Psoas muscle (tissue), 8 donors: ENCODE measurements around the gene CCR2. TPM values are rescaled to one million over a fixed set of nuclear protein-coding genes. Genes with fewer than 3 reads are reported as not detected.
"Not testable (repeated sequence)": the region's sequence is repeated elsewhere in the genome, so short reads cannot be mapped to it uniquely, and the experiment has no call there.

Experiments
- ATAC-seq, 4 donors: fragments of 200-7000 bp; cut with Tn5 transposase; one replicate each; pipeline ENCODE4 v1.9.1; 2020; ENCODE audit warnings: moderate library complexity in 3 of 4, mild to moderate bottlenecking in 2 of 4
- DNase-seq, 2 donors: peaks; one replicate each; pipeline ENCODE4 v3.0.0-alpha.2; 2020
- H3K27ac ChIP-seq: fragments of 200-600 bp; one replicate; pipeline ENCODE4 v1.8.0; 2022
- H3K27me3 ChIP-seq, 3 donors: fragments of 200-600 bp in 1 of 3; one replicate each; pipeline versions ENCODE4 v1.6.1 to v1.8.0; 2013 to 2022; ENCODE audit warnings: low read length in 2 of 3, mild to moderate bottlenecking in 2 of 3, moderate library complexity in 1 of 3; ENCODE audit not compliant: insufficient read depth in 3 of 3
- H3K36me3 ChIP-seq, 2 donors: fragments of 200-600 bp in 1 of 2; one replicate each; pipeline versions ENCODE4 v1.6.1 to v1.8.0; 2013 to 2022; ENCODE audit warnings: low read depth in 1 of 2, mild to moderate bottlenecking in 1 of 2, moderate library complexity in 1 of 2; ENCODE audit not compliant: insufficient read depth in 1 of 2
- H3K4me1 ChIP-seq: fragments of 200-600 bp; one replicate; pipeline ENCODE4 v1.8.0; 2022
- H3K4me3 ChIP-seq: fragments of 200-600 bp; one replicate; pipeline ENCODE4 v1.8.0; 2022; ENCODE audit warnings: mild to moderate bottlenecking
- H3K9me3 ChIP-seq: fragments of 200-600 bp; one replicate; pipeline ENCODE4 v1.8.0; 2022
- CTCF ChIP-seq: fragments of 200-600 bp; IDR thresholded peaks from one replicate; pipeline ENCODE4 v1.8.0; 2022; ENCODE audit warnings: antibody characterized with exemption
- WGBS, 3 donors: extraction: QIAGEN DNeasy Blood & Tissue Kit; methylation state at CpG; one replicate each; pipeline versions ENCODE4 v1.1.6 to v1.1.7; 2013; 5-methylcytosine and 5-hydroxymethylcytosine counted together
- intact Hi-C, 2 donors: fragments of 100-400 bp; cut with DNase I; formaldehyde crosslinking; loops; one replicate each; pipeline versions ENCODE4 v1.11.0 to v1.14.2; 2022
- polyA plus RNA-seq, 3 donors: library from polyadenylated mRNA; stranded (reverse); fragments of 200-250 nt; gene quantifications; one replicate each; pipeline ENCODE4 v1.2.3, GENCODE V29; 2013
- total RNA-seq, 4 donors: library from RNA; stranded (reverse); fragmentation: NEBNext Ultra II Directional in 2 of 4; extraction: Animal tissue kit (Norgen Biotek cat#: 25700) in 2 of 4; gene quantifications; one replicate each; pipeline versions ENCODE4 v1.2.1 to v1.2.4, GENCODE V29; 2021 to 2023
- donor health status: healthy with polysubstance abuse.
- donor health status: DM: no; HTN: no; CAD: no; lungs with moderate emphysema.
- donor health status: Bipolar disorder and iron deficiency.
- donor health status: healthy.
- donor health status: DM: yes; HTN: yes; CAD: no.
- donor health status: DM: no; HTN: no; CAD: no.
- donor health status: DM: no; HTN: no; CAD: no.
- donor health status: DM: yes; HTN: yes; CAD: no.

CCR2 gene
- total and polyA plus RNA-seq, 7 donors: 0.10 to 1.0 (median 0.34) TPM

- WGBS, 3 donors: 77 to 86% (median 81%) methylated on average over 3 of the region's 3 CpGs
- Histone ChIP-seq H3K27ac (no peak overlapping the region), H3K4me3 (no peak overlapping the region), H3K9me3 (no peaks in the 10 kb centered on the region), H3K4me1 (no peaks in the 10 kb centered on the region), H3K27me3 (no peaks in the 10 kb centered on the region), H3K36me3 (no peaks in the 10 kb centered on the region)
- no peak for TF ChIP-seq CTCF
- intact Hi-C loops: no loop called here
- DNase-seq: no peak
- ATAC-seq: no peak
Observed at GRCh38 chr3:46318207-46318927, 35.5 kb upstream of the CCR2 start.

- H3K4me1 ChIP-seq: no peaks in the 10 kb centered on the region
- 64 to 76% (median 70%) methylated on average over 1 of the region's 1 CpG for WGBS, 3 donors
- no peak overlapping the region for H3K4me3 ChIP-seq
- no peak overlapping the region for H3K27ac ChIP-seq
- H3K9me3 ChIP-seq: no peaks in the 10 kb centered on the region
- TF ChIP-seq CTCF: no peak
- intact Hi-C loops: no loop called here
- no peaks in the 10 kb centered on the region for H3K36me3 ChIP-seq
- DNase-seq (no peak), ATAC-seq (no peak)
- H3K27me3 ChIP-seq: no peaks in the 10 kb centered on the region
Observed at GRCh38 chr3:46321461-46322104, 32.3 kb upstream of the CCR2 start.

- H3K36me3 ChIP-seq: no peaks in the 10 kb centered on the region
- intact Hi-C loops: no loop called here
- no peaks in the 10 kb centered on the region for H3K9me3 ChIP-seq
- no peaks in the 10 kb centered on the region for H3K27me3 ChIP-seq
- no peak for ATAC-seq
- H3K27ac ChIP-seq: no peak overlapping the region
- no peaks in the 10 kb centered on the region for H3K4me1 ChIP-seq
- no peak for TF ChIP-seq CTCF
- no peak overlapping the region for H3K4me3 ChIP-seq
- 71 to 83% (median 72%) methylated on average over 2 of the region's 2 CpGs for WGBS, 3 donors
- no peak for DNase-seq
Observed at GRCh38 chr3:46324036-46324435, 29.9 kb upstream of the CCR2 start.

- no peak overlapping the region for H3K27ac ChIP-seq
- no peak for ATAC-seq
- intact Hi-C loops: no loop called here
- H3K36me3 ChIP-seq: no peaks in the 10 kb centered on the region
- H3K9me3 ChIP-seq: no peaks in the 10 kb centered on the region
- 63 to 90% (median 73%) methylated on average over 1 of the region's 1 CpG for WGBS, 3 donors
- no peak overlapping the region for H3K4me3 ChIP-seq
- H3K27me3 ChIP-seq: no peaks in the 10 kb centered on the region
- no peak for TF ChIP-seq CTCF
- no peak for DNase-seq
- H3K4me1 ChIP-seq: no peaks in the 10 kb centered on the region
Observed at GRCh38 chr3:46325645-46326300, 28.1 kb upstream of the CCR2 start.

GRCh38 chr3:46330676-46331075, 23.2 kb upstream of the CCR2 start:
- H3K36me3 ChIP-seq, H3K27ac ChIP-seq, H3K4me3 ChIP-seq, H3K27me3 ChIP-seq, H3K4me1 ChIP-seq, ATAC-seq, H3K9me3 ChIP-seq, intact Hi-C loops, DNase-seq: not testable (repeated sequence)
- WGBS, 3 donors: 86 to 93% (median 92%) methylated on average over 3 of the region's 3 CpGs
